ENCODE measurements around the gene BAZ1B.
"Not testable (repeated sequence)": the region's sequence is repeated elsewhere in the genome, so short reads cannot be mapped to it uniquely, and the experiment has no call there.

The BAZ1B gene

DNA sequence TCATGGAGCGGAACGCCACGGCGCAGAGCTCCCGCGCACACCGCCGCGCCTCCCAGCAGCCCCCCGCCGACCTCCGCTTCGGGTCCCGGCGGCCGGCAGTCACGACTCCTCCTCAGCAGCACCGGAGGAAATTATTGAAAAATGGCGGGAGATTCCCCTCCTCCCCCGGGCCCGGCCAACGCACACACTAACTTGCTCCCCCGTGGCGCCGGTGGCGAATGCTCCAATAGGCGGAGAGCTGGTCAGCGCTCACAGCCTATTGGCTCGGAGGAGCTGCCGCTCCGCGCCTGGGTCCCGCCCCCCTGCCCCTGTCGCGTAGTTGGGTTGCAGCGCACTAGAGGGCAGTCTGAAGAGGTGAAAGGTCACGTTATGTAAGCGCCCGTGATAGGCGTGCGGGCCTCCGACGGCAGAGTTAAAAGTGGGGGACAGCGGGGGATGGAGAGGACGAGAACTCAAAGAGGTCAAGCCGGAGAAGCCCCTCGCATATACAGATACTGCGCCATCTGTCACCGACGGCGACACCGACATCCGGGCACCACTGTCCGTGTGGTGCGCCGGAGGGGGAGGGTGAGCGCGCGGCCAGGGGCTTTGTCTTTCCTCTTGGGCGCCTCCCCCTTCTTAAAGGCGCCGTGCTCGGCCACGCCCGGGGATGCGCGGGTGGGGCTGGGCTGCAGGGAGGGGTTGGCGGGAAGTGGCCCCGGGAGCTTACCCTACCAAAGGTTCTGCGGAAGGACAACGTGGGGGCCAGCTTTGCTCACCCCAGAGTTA lies at the start of gene BAZ1B:
Gene BAZ1B (minus strand): TSS at position 189 of the 768 bp plus-strand sequence. CDS start 360 bp downstream, outside the sequence.
- peak; percentile 100 for DNase-seq

GRCh38 chr7:73570977-73571376 lies 48.9 kb upstream of the BAZ1B start:
- no peak for DNase-seq

GRCh38 chr7:73570521-73570920 lies 48.4 kb upstream of the BAZ1B start:
- no peak for DNase-seq

DNA sequence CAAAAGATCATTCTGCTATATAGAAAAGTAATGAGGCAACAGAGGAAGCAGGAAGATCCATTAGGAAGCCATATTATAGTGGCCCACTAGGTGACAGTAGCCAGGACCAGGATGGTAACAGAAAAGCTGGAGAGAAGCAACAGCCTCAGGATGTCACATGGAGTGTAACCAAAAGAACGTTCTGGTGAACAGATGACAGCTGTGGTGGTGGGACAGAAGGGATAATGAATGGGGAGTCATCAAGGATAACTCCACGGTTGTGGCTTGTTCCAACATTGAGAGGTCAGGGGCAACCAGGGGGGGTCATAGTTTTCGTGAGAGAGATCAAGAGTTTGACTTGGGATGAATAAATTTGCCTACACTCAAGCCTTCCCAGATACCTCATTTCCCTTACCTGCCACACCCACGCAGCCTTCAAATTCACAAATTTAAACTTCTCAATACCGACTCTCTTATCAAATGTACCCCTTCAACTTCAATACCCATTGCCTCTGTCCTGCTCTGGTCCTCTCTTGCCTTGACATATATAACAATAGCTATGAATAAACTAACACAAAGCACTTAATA lies 47.0 kb upstream of the BAZ1B start:
- no peak for DNase-seq

GRCh38 chr7:73567846-73568685 lies 46.0 kb upstream of the BAZ1B start:
- peak; percentile 74 for DNase-seq

DNA sequence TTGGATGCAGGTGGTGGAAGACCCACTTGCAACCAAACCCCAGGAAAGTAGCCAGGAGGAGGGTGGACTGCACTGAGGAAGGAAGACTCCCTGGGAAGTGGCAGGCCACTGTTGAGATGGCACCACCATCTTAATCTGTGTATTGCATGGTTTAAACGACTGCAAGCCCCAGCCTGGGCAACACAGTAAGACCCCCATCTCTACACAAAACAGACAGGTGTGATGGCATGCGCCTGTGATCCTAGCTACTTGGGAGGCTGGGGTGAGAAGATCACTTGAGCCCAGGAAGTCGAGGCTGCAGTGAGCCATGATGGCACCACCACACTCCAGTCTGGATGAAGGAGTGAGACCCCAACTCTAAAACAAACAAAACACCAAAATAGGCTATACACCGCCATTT lies 45.0 kb upstream of the BAZ1B start:
- no peak for DNase-seq

- not testable (repeated sequence) for DNase-seq
These were observed 44.3 kb upstream of the BAZ1B start for GRCh38 chr7:73566431-73566830.

DNA sequence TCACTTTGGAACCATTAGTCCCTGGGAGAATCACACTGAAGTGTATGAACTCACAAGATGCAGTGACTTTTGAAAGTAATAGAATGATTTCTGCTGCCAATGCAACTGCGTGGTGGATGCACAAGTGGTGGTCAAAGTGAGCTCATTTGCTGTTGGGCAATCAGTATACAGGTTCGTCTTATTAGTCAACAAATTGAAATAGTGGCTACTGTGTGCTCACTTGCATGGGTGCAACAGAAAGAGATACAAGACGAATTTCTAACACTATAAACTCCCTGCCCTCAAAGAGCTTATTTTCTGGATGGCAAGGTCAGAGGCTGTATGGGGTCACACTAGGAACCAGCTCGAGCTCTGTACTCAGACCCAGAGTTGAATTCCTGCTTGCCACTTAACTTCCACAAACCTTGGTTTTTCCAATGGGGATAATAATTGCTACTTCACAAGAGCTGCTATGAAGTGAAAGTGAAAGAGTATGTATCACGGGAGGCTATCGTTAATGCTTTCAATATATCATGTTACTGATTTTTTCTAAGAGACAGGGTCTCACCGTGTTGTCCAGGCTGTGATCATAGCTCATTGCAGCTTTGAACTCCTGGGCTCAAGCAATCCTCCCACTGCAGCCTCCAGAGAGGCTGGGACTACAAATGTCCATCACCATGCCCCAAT lies 43.7 kb upstream of the BAZ1B start:
- no peak for DNase-seq

DNA sequence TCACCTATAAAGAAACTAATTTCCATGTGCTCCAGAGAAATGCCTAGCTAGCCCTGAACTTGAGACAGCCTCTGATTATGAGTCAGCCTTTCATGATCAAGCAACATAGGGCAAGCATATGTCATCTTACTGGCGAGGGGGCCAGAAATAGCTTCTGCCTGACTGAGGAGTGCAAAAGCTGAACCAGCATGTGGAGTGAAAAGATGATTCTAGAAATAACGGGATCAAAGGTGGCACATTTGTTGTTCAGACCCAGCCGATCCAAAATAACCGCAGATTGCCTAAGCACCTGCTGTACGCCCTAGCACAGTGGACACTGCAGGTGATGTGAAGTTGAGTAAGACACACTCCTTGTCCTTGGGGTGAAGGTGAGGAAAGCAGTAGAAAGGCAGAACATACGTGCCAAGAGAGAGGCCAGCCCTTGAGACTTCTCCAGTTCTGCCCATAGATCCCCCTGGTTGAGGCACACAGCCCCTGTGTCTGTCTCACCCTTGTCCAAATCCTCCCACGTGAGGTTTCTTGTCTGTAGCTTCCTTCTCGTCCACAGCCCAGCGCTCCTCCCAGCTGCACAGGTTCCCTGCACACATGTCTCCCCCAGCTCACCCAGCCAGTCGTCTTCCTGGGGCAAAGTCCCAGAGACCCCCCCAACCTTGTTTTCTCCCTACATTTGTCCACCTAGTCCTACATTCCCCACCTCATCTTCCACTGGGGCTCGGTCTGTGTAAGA lies 38.2 kb upstream of the BAZ1B start:
- peak; percentile 67 for DNase-seq

DNA sequence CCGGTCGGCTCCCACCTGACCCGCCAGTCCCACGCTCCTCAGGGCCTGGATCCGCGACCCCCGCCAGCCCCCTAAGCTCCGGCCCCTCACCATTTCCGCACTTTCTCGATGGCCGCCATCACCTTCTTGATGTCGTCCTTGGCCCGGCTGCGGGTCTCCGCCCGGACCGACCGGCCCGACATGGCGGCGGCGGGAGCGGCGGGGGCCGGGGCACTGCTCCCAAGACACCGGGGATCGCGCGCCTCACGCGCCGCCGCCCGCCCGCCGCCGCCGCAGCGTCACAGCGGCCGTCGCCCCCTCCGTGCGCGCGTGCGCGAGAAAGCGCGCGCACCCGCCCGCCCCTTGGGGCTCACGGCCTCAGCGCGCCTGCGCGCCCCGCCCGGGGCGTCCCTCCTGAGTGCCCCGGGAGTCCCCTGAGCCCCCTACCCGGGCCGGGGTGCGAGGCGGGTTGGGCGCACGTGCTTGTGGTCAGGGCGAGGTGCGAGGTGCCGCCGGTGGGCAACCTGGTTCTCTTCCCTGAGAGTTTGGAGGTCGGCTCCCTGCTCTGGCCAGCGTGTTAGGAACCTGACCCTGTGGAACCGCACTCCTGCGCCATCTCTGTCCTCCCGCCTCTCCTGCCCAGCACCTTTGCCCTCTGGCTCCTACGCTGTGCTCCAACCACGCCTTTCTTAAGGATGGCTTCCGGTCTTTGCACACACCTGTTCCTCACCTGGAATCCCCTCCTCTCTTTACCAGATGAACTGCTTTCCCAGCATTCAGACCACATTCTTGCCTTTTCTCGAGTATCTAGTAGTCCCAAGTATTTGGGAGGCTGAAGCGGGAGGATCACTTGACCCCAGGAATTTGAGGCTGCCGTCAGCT lies 35.5 kb upstream of the BAZ1B start, which contains the start of gene BCL7B:
Gene BCL7B (minus strand): TSS at position 294 of the 861 bp plus-strand sequence. CDS start 112 bp downstream, at position 182.
- peak; percentile 93 for DNase-seq

- peak; percentile 98 for DNase-seq
These were observed 35.0 kb upstream of the BAZ1B start for GRCh38 chr7:73557108-73557396.

- DNase-seq: no peak
These were observed 34.4 kb upstream of the BAZ1B start for GRCh38 chr7:73556208-73557107.

DNA sequence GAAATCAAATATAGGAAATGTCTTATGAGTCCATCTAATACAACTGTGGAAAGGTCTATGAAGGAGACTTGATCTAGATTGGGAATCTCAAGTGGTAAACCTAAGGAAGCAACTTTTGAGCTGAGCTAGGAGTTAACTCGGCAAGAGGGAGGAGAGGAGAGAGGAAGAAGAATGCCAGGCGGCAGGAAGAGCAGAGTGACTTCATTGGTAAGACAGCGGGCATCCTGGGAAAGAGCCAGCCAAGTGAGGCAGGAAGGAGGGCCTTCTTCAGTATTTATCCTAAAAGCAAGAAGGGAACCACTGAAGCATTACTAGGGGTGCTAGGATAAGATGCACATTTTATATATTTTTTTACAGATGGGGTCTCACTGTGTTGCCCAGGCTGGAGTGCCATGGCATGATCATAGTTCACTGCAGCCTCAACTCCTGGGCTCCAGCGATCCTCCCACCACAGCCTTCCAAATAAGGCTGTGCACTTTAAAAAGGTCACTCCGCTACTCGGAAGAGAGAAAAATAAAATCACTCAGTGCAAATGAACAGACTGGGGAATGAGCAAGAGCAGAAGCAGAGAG lies 33.4 kb upstream of the BAZ1B start:
- no peak for DNase-seq

DNA sequence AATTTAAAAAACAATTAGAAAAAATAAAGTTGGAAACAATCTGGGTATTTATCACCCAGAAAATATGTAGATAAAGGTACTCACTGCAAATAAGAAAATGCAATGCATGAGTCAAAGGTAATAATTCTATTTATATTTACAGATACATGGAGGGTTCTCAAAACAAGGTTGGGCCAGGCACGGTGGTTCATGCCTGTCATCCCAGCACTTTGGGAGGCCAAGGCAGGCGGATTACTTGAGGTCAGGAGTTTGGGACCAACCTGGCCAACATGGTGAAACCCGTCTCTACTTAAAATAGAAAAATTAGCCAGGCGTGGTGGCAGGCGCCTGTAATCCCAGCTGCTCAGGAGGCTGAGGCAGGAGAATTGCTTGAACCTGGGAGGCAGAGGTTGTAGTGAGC lies 28.0 kb upstream of the BAZ1B start:
- not testable (repeated sequence) for DNase-seq

DNA sequence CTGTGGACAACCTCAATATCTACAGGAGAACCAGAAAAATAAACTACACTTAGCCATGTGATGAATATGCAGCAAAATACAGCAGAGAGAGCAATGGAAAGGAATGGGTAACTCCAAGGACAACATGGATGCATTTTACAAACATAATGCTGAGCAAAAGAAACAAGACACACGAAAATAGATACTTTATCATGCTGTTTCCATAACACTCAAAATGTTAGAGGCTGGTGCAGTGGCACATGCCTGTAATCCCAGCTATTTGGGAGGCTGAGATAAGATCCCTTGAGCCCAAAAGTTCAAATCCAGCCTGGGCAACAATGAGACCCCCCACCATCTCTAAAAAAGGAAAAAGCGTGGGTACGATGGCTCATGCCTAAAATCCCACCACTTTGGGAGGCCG lies 27.1 kb upstream of the BAZ1B start:
- no peak for DNase-seq

GRCh38 chr7:73547841-73548240 lies 25.7 kb upstream of the BAZ1B start:
- DNase-seq: peak; percentile 75

GRCh38 chr7:73544678-73545077 lies 22.6 kb upstream of the BAZ1B start:
- DNase-seq: no peak

DNA sequence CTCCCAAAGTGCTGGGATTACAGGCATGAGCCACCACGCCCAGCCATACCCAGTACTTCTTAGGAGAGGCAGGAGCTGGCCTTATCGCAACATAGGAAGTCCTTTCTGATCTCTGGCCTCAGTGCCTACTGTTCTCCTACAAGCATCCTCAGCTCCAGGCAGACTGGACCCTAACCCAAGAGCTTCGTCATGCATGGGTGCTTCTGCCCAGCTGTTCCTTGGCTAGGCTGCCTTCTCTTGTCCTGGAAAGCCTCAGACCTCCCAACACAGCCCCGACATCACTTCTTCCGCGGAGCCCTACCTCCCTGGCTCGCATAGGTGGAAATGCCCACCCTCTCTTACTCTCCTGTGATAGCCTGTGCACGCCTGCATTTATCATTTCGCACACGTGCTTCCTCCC lies 19.6 kb upstream of the BAZ1B start:
- no peak for DNase-seq

GRCh38 chr7:73539709-73540108 lies 17.6 kb upstream of the BAZ1B start:
- DNase-seq: no peak

DNA sequence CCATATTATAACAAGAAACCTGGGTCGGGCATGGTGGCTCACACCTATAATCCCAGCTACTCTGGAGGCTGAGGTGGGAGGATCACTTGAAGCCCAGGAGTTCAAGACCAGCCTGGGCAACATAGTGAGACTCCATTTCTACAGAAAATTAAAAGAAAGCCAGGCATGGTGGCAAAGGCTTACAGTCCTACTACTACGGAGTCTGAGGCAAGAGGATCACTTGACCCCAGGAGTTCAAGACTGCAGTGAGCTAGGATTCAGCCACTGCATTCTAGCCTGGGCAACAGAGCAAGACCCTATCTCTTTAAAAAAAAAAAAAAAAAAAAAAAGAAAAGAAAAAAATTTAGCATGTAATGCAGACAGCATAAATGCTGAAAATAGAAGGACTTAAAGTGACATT lies 16.4 kb upstream of the BAZ1B start:
- DNase-seq: not testable (repeated sequence)

All from RPMI8226 (cell line).